SK-N-SH (cell line): ENCODE measurements around the gene JMJD1C. TPM values are rescaled to one million over a fixed set of nuclear protein-coding genes. Genes with fewer than 3 reads are reported as not detected.

Experiments used
- CTCF ChIA-PET: fragments of 300-600, 350-600 bp; formaldehyde crosslinking; extraction: SDS; loops from one replicate; lab custom pipeline; 2021; lab: Yijun Ruan, JAX
- POLR2A ChIA-PET: fragments of 350-600 bp; sonication (Branson Sonifier 250); formaldehyde crosslinking; extraction: SDS; loops from one replicate; lab custom pipeline; 2020; ENCODE audit warnings: antibody characterized with exemption, inconsistent platforms; lab: Yijun Ruan, JAX
- DNase-seq: peaks from one replicate; pipeline ENCODE4 v3.0.0; 2012
- H2AFZ ChIP-seq: fragments of 200-600 bp; sonication (generic); 2 replicates; pipeline ENCODE4 v1.8.1; 2016; ENCODE audit warnings: antibody characterized with exemption, mild to moderate bottlenecking, low read depth
- H3F3A ChIP-seq: fragments of 200-600 bp; sonication (generic); replicated peaks from 2 replicates; pipeline ENCODE3; 2016; ENCODE audit warnings: antibody characterized with exemption, mild to moderate bottlenecking; ENCODE audit not compliant: insufficient read depth
- H3K27ac ChIP-seq, 2 experiments: fragments of 200-500 bp in 1 of 2; fragments of 200-600 bp in 1 of 2; sonication (Bioruptor generic) in 1 of 2; sonication (generic), shearing (Covaris generic) in 1 of 2; 2 replicates each; pipeline versions ENCODE4 v1.5.1 to v1.6.1; 2014 to 2016; ENCODE audit warnings: low read depth in 2 of 2, inconsistent platforms in 1 of 2, low read length in 1 of 2, mild to moderate bottlenecking in 1 of 2, mixed read lengths in 1 of 2
- H3K27me3 ChIP-seq: fragments of 200-600 bp; sonication (generic), shearing (Covaris generic); 2 replicates; pipeline ENCODE4 v1.6.1; 2016; ENCODE audit warnings: mixed run types; ENCODE audit not compliant: insufficient read depth
- H3K36me3 ChIP-seq, 2 experiments: fragments of 200-500 bp in 1 of 2; fragments of 200-600 bp in 1 of 2; sonication (Bioruptor generic) in 1 of 2; sonication (generic) in 1 of 2; replicated peaks in 1 of 2; 2 replicates each; pipeline versions ENCODE3 to v1.5.1; 2014 to 2016; ENCODE audit warnings: low read length in 1 of 2, mild to moderate bottlenecking in 1 of 2; ENCODE audit not compliant: insufficient read depth in 2 of 2, control insufficient read depth in 1 of 2
- H3K4me1 ChIP-seq, 2 experiments: fragments of 200-500 bp in 1 of 2; fragments of 200-600 bp in 1 of 2; sonication (Bioruptor generic) in 1 of 2; sonication (generic), shearing (Covaris generic) in 1 of 2; 2 replicates each; pipeline versions ENCODE4 v1.5.1 to v1.6.1; 2014 to 2016; ENCODE audit warnings: low read depth in 1 of 2, low read length in 1 of 2, mixed run types in 1 of 2; ENCODE audit not compliant: insufficient read depth in 2 of 2, control insufficient read depth in 1 of 2
- H3K4me2 ChIP-seq: fragments of 200-600 bp; sonication (generic), shearing (Covaris generic); 2 replicates; pipeline ENCODE4 v1.6.1; 2017; ENCODE audit warnings: mixed run types
- H3K4me3 ChIP-seq, 2 experiments: fragments of 200-500 bp in 1 of 2; fragments of 200-600 bp in 1 of 2; sonication (Bioruptor generic) in 1 of 2; sonication (generic), shearing (Covaris generic) in 1 of 2; 2 replicates each; pipeline versions ENCODE4 v1.5.1 to v1.8.1; 2014 to 2016; ENCODE audit warnings: low read depth in 2 of 2, inconsistent platforms in 1 of 2, low read length in 1 of 2, mild to moderate bottlenecking in 1 of 2, mixed read lengths in 1 of 2, moderate library complexity in 1 of 2
- H3K79me2 ChIP-seq: fragments of 200-600 bp; sonication (generic); 2 replicates; pipeline ENCODE4 v1.8.1; 2017; ENCODE audit warnings: mild to moderate bottlenecking; ENCODE audit not compliant: insufficient read depth
- H3K9ac ChIP-seq: fragments of 200-600 bp; sonication (generic); 2 replicates; pipeline ENCODE4 v1.6.1; 2017; ENCODE audit warnings: mixed run types
- H3K9me2 ChIP-seq: fragments of 200-600 bp; sonication (generic); 2 replicates; pipeline ENCODE4 v1.6.1; 2017; ENCODE audit warnings: mixed run types
- H3K9me3 ChIP-seq: fragments of 200-600 bp; sonication (generic); 2 replicates; pipeline ENCODE4 v1.6.1; 2017; ENCODE audit warnings: mixed run types, mild to moderate bottlenecking, moderate library complexity
- H4K20me1 ChIP-seq: fragments of 200-600 bp; sonication (generic); 2 replicates; pipeline ENCODE4 v1.6.1; 2017; ENCODE audit warnings: mild to moderate bottlenecking, mixed run types; ENCODE audit not compliant: insufficient read depth
- EP300 ChIP-seq, 2 experiments: IDR thresholded peaks; 2 replicates each; pipeline versions ENCODE4 v1.4.0 to v1.6.1; 2012; ENCODE audit warnings: borderline replicate concordance in 1 of 2, low read depth in 1 of 2, low read length in 1 of 2
- EZH2phosphoT487 ChIP-seq: fragments of 200-600 bp; sonication (generic); IDR thresholded peaks from 2 replicates; pipeline ENCODE4 v1.6.1; 2017; ENCODE audit warnings: low read depth, mixed run types, mild to moderate bottlenecking, antibody characterized with exemption, moderate library complexity, borderline replicate concordance
- FOXJ3 ChIP-seq: sonication (generic); formaldehyde crosslinking; IDR thresholded peaks from 2 replicates; pipeline ENCODE4 v1.5.1; 2020; ENCODE audit warnings: mild to moderate bottlenecking, missing genetic modification reagents
- FOXM1 ChIP-seq: IDR thresholded peaks from 2 replicates; pipeline ENCODE4 v1.4.0; 2012; ENCODE audit warnings: low read depth, mild to moderate bottlenecking
- GABPA ChIP-seq: IDR thresholded peaks from 2 replicates; pipeline ENCODE4 v1.4.0; 2012; ENCODE audit warnings: low read depth, mild to moderate bottlenecking
- GATA2 ChIP-seq: sonication (generic); formaldehyde crosslinking; IDR thresholded peaks from 2 replicates; pipeline ENCODE4 v1.5.0; 2020; ENCODE audit warnings: mild to moderate bottlenecking, missing genetic modification reagents
- MEF2A ChIP-seq: IDR thresholded peaks from 2 replicates; pipeline ENCODE4 v1.4.0; 2012; ENCODE audit warnings: low read depth, borderline replicate concordance
- MXI1 ChIP-seq: IDR thresholded peaks from 2 replicates; pipeline ENCODE4 v1.6.1; 2012; ENCODE audit warnings: mild to moderate bottlenecking, low read depth, low read length, improper control_type of control experiment
- NRF1 ChIP-seq: IDR thresholded peaks from 2 replicates; pipeline ENCODE4 v1.6.1; 2012; ENCODE audit warnings: low read depth, mild to moderate bottlenecking, low read length
- RCOR1 ChIP-seq: fragments of 150-350 bp; IDR thresholded peaks from 2 replicates; pipeline ENCODE4 v1.6.1; 2017; ENCODE audit warnings: antibody characterized with exemption, low read length
- RXRA ChIP-seq: IDR thresholded peaks from 2 replicates; pipeline ENCODE4 v1.4.0; 2012; ENCODE audit warnings: low read depth, mild to moderate bottlenecking, borderline replicate concordance
- SIN3A ChIP-seq: IDR thresholded peaks from 2 replicates; pipeline ENCODE4 v1.6.1; 2012; ENCODE audit warnings: low read depth, mild to moderate bottlenecking, low read length, moderate library complexity, borderline replicate concordance
- TCF12 ChIP-seq: IDR thresholded peaks from 2 replicates; pipeline ENCODE4 v1.4.0; 2012
- YY1 ChIP-seq: IDR thresholded peaks from 2 replicates; pipeline ENCODE4 v1.4.0; 2012; ENCODE audit warnings: low read depth, mild to moderate bottlenecking
- WGBS: methylation state at CpG from one replicate; pipeline ENCODE4 v1.1.6; 2017; ENCODE audit warnings: low lambda C conversion rate; 5-methylcytosine and 5-hydroxymethylcytosine counted together
- polyA plus RNA-seq, 3 experiments: library from polyadenylated mRNA; depleted of rRNA; stranded (reverse); fragments of >200 nt; gene quantifications; 2 replicates each; pipeline ENCODE4 v1.2.3, GENCODE V29; 2012
- TF ChIP-seq, protein P1 (sequence below): fragments of 200-600 bp; sonication (generic); IDR thresholded peaks from 2 replicates; pipeline ENCODE4 v1.6.1; 2017; ENCODE audit warnings: antibody characterized with exemption, mild to moderate bottlenecking, moderate library complexity
- TF ChIP-seq, protein P2 (sequence below): IDR thresholded peaks from 2 replicates; pipeline ENCODE4 v1.4.0; 2012; ENCODE audit warnings: low read depth, borderline replicate concordance
- TF ChIP-seq, protein P3 (sequence below): IDR thresholded peaks from 2 replicates; pipeline ENCODE4 v1.4.0; 2012; ENCODE audit warnings: low read depth
- TF ChIP-seq, protein P4 (sequence below): IDR thresholded peaks from 2 replicates; pipeline ENCODE4 v1.6.1; 2012; ENCODE audit warnings: mild to moderate bottlenecking, low read depth, low read length, moderate library complexity
- TF ChIP-seq, protein P5 (sequence below): IDR thresholded peaks from 2 replicates; pipeline ENCODE4; 2012

JMJD1C gene
- polyA plus RNA-seq, 1 of the 3 experiments (the other 2 are of a cell fraction) = 11.7 TPM

DNA sequence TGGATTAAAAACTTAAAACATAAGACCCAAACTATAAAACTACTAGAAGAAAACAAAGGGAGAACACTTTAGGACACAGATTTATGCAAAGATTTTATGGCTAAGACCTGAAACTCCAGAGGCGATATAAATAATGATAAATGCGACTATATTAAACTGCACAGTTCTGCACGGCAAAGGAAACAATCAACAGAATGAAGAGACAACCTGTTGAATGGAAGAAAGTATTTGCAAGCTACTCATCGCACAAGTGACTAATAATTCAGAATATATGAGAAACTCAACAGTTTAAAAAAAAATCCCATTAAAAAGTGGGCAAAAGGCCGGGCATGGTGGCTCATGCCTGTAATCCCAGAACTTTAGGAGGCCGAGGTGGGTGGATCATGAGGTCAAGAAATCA, 73.6 kb downstream of the JMJD1C start:
- no peak overlapping the region for H3K9ac ChIP-seq
- H4K20me1 ChIP-seq = no peaks in the 10 kb centered on the region; the same call in 1 of the 2 replicates
- 93% methylated on average over 6 of the region's 6 CpGs for WGBS
- no peak overlapping the region for H2AFZ ChIP-seq
- no peaks in the 10 kb centered on the region for H3K27me3 ChIP-seq
- H3F3A ChIP-seq = no peaks in the 10 kb centered on the region
- peaks cover 99% of the 10 kb centered on the region for H3K79me2 ChIP-seq
- no peak overlapping the region for H3K4me3 ChIP-seq
- POLR2A ChIA-PET = no interaction called here
- no peak for DNase-seq
- no peak overlapping the region for H3K4me2 ChIP-seq
- CTCF ChIA-PET = no interaction called here
- H3K9me3 ChIP-seq = peaks cover 8% of the 10 kb centered on the region; the same call in 1 of the 2 replicates
- no peaks in the 10 kb centered on the region for H3K36me3 ChIP-seq
- no peaks in the 10 kb centered on the region; a peak in 1 of 4 replicates for H3K4me1 ChIP-seq
- H3K27ac ChIP-seq = no peak overlapping the region
- no peaks in the 10 kb centered on the region for H3K9me2 ChIP-seq
- TF ChIP-seq GABPA = no peak
- no peak for TF ChIP-seq YY1
- TF ChIP-seq, protein P1, sequence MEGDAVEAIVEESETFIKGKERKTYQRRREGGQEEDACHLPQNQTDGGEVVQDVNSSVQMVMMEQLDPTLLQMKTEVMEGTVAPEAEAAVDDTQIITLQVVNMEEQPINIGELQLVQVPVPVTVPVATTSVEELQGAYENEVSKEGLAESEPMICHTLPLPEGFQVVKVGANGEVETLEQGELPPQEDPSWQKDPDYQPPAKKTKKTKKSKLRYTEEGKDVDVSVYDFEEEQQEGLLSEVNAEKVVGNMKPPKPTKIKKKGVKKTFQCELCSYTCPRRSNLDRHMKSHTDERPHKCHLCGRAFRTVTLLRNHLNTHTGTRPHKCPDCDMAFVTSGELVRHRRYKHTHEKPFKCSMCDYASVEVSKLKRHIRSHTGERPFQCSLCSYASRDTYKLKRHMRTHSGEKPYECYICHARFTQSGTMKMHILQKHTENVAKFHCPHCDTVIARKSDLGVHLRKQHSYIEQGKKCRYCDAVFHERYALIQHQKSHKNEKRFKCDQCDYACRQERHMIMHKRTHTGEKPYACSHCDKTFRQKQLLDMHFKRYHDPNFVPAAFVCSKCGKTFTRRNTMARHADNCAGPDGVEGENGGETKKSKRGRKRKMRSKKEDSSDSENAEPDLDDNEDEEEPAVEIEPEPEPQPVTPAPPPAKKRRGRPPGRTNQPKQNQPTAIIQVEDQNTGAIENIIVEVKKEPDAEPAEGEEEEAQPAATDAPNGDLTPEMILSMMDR = no peak
- TF ChIP-seq MXI1 = no peak
- TF ChIP-seq, protein P2, sequence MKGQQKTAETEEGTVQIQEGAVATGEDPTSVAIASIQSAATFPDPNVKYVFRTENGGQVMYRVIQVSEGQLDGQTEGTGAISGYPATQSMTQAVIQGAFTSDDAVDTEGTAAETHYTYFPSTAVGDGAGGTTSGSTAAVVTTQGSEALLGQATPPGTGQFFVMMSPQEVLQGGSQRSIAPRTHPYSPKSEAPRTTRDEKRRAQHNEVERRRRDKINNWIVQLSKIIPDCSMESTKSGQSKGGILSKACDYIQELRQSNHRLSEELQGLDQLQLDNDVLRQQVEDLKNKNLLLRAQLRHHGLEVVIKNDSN = no peak
- TF ChIP-seq, protein P3, sequence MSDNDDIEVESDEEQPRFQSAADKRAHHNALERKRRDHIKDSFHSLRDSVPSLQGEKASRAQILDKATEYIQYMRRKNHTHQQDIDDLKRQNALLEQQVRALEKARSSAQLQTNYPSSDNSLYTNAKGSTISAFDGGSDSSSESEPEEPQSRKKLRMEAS = no peak
- TF ChIP-seq, protein P4, sequence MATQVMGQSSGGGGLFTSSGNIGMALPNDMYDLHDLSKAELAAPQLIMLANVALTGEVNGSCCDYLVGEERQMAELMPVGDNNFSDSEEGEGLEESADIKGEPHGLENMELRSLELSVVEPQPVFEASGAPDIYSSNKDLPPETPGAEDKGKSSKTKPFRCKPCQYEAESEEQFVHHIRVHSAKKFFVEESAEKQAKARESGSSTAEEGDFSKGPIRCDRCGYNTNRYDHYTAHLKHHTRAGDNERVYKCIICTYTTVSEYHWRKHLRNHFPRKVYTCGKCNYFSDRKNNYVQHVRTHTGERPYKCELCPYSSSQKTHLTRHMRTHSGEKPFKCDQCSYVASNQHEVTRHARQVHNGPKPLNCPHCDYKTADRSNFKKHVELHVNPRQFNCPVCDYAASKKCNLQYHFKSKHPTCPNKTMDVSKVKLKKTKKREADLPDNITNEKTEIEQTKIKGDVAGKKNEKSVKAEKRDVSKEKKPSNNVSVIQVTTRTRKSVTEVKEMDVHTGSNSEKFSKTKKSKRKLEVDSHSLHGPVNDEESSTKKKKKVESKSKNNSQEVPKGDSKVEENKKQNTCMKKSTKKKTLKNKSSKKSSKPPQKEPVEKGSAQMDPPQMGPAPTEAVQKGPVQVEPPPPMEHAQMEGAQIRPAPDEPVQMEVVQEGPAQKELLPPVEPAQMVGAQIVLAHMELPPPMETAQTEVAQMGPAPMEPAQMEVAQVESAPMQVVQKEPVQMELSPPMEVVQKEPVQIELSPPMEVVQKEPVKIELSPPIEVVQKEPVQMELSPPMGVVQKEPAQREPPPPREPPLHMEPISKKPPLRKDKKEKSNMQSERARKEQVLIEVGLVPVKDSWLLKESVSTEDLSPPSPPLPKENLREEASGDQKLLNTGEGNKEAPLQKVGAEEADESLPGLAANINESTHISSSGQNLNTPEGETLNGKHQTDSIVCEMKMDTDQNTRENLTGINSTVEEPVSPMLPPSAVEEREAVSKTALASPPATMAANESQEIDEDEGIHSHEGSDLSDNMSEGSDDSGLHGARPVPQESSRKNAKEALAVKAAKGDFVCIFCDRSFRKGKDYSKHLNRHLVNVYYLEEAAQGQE = no peak
- TF ChIP-seq, protein P5, sequence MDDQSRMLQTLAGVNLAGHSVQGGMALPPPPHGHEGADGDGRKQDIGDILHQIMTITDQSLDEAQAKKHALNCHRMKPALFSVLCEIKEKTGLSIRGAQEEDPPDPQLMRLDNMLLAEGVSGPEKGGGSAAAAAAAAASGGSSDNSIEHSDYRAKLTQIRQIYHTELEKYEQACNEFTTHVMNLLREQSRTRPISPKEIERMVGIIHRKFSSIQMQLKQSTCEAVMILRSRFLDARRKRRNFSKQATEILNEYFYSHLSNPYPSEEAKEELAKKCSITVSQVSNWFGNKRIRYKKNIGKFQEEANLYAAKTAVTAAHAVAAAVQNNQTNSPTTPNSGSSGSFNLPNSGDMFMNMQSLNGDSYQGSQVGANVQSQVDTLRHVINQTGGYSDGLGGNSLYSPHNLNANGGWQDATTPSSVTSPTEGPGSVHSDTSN = no peak
- TF ChIP-seq EP300 (IDR thresholded peaks at IDR 0.05; ENCODE audit: borderline replicate concordance in 1 of 2, low read depth in 1 of 2, low read length in 1 of 2) = no peak
- TF ChIP-seq FOXJ3 = no peak
- no peak for TF ChIP-seq FOXM1
- no peak for TF ChIP-seq GATA2 (CRISPR knock-in tag)
- TF ChIP-seq MEF2A = no peak
- TF ChIP-seq SIN3A = no peak
- TF ChIP-seq EZH2phosphoT487 = no peak
- no peak for TF ChIP-seq RCOR1
- TF ChIP-seq RXRA = no peak
- TF ChIP-seq TCF12 = no peak
- no peak for TF ChIP-seq NRF1
